Ishikawa (cell line): Measurements from ENCODE around the gene WWTR1.

Experiments
- CEBPB ChIP-seq: IDR thresholded peaks from 2 replicates; pipeline ENCODE4 v1.6.1; 2012
- CREB1 ChIP-seq: IDR thresholded peaks from 2 replicates; pipeline ENCODE4 v1.6.1; 2012; ENCODE audit warnings: low read depth
- EGR1 ChIP-seq: IDR thresholded peaks from 2 replicates; pipeline ENCODE4 v1.6.1; 2012
- EP300 ChIP-seq: IDR thresholded peaks from 2 replicates; pipeline ENCODE4 v1.6.1; 2012; ENCODE audit warnings: borderline replicate concordance
- FOXM1 ChIP-seq: IDR thresholded peaks from 2 replicates; pipeline ENCODE4 v1.6.1; 2012; ENCODE audit warnings: low read depth, borderline replicate concordance
- NFIC ChIP-seq: IDR thresholded peaks from 2 replicates; pipeline ENCODE4 v1.6.1; 2012
- RAD21 ChIP-seq: IDR thresholded peaks from 2 replicates; pipeline ENCODE4 v1.6.1; 2012; ENCODE audit warnings: low read depth
- TAF1 ChIP-seq: IDR thresholded peaks from 2 replicates; pipeline ENCODE4 v1.6.1; 2012; ENCODE audit warnings: low read depth, mild to moderate bottlenecking
- TCF12 ChIP-seq: IDR thresholded peaks from 2 replicates; pipeline ENCODE4 v1.6.1; 2012; ENCODE audit warnings: low read depth
- TEAD4 ChIP-seq: IDR thresholded peaks from 2 replicates; pipeline ENCODE4 v1.6.1; 2012
- YY1 ChIP-seq: IDR thresholded peaks from 2 replicates; pipeline ENCODE4 v1.6.1; 2012; ENCODE audit warnings: low read depth
- ZBTB7A ChIP-seq: IDR thresholded peaks from 2 replicates; pipeline ENCODE4 v1.6.1; 2012; ENCODE audit warnings: low read depth
- TF ChIP-seq, protein P1 (sequence below): IDR thresholded peaks from 2 replicates; pipeline ENCODE4 v1.6.1; 2012
- TF ChIP-seq, protein P2 (sequence below): IDR thresholded peaks from 2 replicates; pipeline ENCODE4 v1.6.1; 2012; ENCODE audit warnings: low read depth, mild to moderate bottlenecking
- TF ChIP-seq, protein P3 (sequence below): IDR thresholded peaks from 2 replicates; pipeline ENCODE4 v1.6.1; 2012

WWTR1 gene

DNA sequence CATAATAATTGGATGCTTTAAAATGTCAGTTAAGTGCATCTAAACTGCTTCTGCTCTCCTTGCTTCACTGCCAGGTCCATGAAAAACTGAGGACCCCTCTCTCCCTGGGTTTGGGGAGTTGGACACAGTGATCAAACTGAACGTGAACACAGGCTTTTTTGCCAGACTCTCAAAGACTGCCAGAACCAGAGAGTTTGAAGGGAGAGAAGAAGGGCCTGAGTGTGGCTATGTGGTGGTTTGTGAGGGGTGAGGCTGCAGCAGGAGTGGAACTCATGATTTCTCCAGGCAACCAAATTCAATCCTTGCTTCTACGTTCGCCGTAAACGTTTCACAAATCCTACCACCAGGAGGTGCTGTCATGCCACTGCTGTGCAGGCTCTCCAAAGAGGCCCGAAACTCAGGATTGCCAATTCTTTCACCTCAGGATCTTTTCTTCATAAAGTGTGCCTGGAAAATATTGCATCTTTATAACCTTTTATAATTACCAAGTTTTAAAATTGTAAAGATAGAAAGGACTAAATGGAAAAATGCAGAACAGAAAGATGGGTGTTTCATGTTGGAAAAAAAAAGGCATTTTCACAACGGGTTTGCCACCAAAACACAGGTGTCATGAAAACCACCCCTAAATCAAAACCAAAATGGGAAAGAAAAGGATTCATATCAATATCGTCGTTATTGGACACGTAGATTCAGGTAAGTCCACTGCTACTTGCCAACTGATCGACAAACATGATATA, 163.6 kb downstream of the WWTR1 start:
- no peak for TF ChIP-seq TAF1
- no peak for TF ChIP-seq ZBTB7A
- TF ChIP-seq, protein P1, sequence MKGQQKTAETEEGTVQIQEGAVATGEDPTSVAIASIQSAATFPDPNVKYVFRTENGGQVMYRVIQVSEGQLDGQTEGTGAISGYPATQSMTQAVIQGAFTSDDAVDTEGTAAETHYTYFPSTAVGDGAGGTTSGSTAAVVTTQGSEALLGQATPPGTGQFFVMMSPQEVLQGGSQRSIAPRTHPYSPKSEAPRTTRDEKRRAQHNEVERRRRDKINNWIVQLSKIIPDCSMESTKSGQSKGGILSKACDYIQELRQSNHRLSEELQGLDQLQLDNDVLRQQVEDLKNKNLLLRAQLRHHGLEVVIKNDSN = no peak
- no peak for TF ChIP-seq CREB1
- no peak for TF ChIP-seq TCF12
- no peak for TF ChIP-seq YY1
- peak; percentile 97 for TF ChIP-seq RAD21

DNA sequence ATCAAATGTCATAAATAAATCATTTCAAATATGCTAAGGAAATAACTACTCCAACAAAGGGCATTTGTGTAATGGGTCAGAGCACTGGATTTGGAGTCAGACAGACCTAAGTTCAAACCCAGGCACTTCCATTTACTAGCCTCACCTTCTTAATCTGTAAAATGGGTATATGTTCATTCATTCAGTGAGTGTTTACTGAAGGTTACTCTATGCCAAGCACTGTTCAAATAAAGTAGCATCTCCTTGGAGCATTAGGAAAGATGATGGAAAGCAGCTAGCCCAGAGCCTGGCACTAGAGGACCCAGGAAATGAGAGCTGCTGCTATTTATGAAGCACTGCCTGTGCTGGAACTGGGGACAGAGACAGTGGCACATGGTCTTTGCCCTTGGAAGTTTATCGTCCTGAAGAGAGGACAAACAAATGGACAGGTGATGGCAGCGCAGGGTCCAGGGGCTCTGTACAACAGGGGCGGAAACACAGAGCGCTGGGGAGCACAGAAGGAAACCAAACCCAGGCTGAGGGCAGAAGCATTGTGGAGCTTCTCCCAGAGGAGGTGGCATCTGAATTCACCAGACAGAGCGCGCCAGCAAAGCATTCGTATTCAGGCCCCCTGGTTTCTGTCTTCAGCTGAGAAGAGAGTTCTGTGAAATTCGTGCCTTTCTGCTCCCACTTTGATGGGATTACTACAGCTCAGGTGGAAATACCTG, 164.4 kb downstream of the WWTR1 start:
- TF ChIP-seq FOXM1 (no peak), ZBTB7A (no peak), EGR1 (no peak), TAF1 (no peak), YY1 (no peak), TEAD4 (no peak), RAD21 (no peak), TCF12 (no peak), NFIC (no peak), EP300 (no peak), CREB1 (no peak), CEBPB (no peak)
- TF ChIP-seq, protein P2, sequence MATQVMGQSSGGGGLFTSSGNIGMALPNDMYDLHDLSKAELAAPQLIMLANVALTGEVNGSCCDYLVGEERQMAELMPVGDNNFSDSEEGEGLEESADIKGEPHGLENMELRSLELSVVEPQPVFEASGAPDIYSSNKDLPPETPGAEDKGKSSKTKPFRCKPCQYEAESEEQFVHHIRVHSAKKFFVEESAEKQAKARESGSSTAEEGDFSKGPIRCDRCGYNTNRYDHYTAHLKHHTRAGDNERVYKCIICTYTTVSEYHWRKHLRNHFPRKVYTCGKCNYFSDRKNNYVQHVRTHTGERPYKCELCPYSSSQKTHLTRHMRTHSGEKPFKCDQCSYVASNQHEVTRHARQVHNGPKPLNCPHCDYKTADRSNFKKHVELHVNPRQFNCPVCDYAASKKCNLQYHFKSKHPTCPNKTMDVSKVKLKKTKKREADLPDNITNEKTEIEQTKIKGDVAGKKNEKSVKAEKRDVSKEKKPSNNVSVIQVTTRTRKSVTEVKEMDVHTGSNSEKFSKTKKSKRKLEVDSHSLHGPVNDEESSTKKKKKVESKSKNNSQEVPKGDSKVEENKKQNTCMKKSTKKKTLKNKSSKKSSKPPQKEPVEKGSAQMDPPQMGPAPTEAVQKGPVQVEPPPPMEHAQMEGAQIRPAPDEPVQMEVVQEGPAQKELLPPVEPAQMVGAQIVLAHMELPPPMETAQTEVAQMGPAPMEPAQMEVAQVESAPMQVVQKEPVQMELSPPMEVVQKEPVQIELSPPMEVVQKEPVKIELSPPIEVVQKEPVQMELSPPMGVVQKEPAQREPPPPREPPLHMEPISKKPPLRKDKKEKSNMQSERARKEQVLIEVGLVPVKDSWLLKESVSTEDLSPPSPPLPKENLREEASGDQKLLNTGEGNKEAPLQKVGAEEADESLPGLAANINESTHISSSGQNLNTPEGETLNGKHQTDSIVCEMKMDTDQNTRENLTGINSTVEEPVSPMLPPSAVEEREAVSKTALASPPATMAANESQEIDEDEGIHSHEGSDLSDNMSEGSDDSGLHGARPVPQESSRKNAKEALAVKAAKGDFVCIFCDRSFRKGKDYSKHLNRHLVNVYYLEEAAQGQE = no peak
- TF ChIP-seq, protein P1 = no peak
- TF ChIP-seq, protein P3, sequence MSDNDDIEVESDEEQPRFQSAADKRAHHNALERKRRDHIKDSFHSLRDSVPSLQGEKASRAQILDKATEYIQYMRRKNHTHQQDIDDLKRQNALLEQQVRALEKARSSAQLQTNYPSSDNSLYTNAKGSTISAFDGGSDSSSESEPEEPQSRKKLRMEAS = no peak

DNA sequence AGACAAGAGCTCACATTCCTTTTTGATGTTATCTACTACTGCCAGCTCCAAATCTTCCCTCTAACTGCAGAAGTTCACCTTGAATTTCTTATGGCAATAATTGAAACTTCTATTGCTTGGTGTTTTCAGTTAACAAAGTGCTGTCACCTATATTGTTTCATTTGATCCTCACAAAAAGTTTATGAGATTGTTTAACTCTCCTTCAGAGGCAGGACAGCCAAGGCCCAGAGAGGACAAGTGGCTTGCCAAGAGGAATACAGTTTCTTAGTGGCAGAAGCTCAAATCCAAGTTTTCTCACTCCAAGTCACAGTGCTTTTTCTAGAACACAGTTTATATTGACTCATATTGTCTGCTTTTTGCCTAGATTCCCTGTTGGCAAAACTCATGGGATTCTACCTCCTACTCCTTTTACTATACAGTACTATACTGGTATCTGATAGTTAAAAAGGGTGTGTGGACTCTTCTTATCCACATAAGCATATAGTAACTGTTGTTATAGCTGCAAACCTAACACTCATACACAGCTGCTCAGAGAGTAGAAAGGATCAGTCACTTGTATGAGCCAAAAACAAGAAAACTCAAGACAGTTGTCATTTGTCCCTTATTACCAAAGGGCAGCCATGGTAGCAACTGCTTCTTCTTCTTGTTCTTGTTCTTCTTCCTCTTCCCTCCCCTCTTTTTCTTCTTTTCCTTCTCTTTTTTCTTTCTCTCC, 167.4 kb downstream of the WWTR1 start:
- TF ChIP-seq, protein P3 = no peak
- no peak for TF ChIP-seq ZBTB7A
- no peak for TF ChIP-seq CEBPB
- TF ChIP-seq FOXM1 = no peak
- no peak for TF ChIP-seq CREB1
- no peak for TF ChIP-seq NFIC
- TF ChIP-seq, protein P1 = no peak
- TF ChIP-seq, protein P2 = no peak
- no peak for TF ChIP-seq TEAD4

DNA sequence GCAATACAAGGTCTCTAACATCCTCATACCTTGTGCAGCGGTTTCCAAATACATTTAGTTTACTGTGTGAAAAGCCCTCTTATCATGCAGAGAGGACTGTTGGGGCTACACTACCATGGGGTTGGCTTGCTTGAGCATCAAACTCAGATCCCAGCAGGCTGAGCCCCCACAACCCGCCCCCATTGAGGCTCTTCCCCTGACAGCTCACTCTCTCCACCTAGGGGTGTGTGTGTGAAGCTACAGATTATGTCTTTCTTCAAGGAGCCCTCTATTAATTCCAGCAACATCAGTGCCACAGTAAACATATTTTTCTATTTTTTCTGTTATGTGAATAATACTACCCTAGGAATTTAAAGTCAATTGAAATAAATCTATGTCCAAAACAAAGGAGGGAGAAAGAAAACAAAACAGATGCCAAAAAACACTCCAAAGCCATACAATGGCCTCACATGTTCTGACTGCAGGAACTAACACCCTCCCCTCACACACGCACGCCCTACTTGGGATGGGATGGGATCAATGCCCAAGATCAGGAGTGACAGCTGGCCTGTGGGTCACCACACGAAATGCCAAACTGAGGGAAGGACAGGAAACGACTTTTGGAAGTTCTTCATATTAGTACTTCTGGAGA, 168.7 kb downstream of the WWTR1 start:
- TF ChIP-seq RAD21 (peak; percentile 66), NFIC (no peak), TEAD4 (no peak)

DNA sequence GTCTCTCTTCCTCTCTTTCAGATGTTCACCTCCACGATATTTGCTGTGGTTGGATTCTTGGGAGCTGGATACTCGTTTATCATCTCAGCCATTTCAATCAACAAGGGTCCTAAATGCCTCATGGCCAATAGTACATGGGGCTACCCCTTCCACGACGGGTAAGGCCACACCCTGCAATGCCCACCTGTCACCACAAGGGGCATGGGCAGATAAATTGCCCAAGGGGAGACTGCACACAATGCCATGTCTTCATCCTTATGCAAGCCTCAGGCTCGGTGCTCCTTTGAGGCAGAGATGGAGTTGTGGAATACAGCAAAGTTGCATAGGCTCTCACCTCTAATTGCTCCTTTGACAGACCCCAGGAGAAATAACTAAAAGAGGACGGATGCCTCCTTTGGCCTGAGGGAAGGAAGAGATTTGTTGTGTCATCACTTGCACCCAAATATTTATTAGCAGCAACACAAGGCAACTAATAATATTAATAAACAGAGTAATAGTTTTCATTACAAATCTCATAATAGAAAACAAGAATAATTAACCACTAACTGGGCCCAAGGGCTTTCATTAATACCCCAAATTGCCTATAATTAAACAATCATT, 170.1 kb downstream of the WWTR1 start:
- no peak for TF ChIP-seq ZBTB7A
- peak; percentile 30; the same call in 1 of the 2 replicates for TF ChIP-seq RAD21
